ENCODE results near the gene MYL7.

The MYL7 gene

DNA sequence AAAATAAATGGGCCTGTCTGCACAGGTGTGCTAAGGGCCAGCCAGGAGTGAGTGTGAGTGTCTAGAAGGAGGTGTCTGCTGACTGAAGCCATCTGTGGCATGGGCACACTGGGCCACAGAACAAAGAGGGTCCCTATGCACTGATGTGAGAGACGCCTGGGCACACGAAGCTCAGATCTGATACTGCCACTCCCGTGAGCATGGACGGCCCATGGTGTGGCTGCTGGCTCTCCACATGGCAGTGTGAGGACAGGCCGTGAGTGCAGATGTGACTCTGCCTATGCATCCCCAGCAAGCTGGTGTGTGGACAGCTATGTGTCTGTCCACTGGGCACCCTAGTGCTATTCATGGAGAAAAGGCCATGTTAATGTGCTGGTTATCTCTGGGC, 12.8 kb upstream of the MYL7 start:
- Histone ChIP-seq H3K36me3 (no peaks in the 10 kb centered on the region), H3K9me3 (no peaks in the 10 kb centered on the region), H3K4me3 (ENCODE audit: low read depth in 1 of 2, low read length in 1 of 2) (no peak overlapping the region), H3K4me1 (ENCODE audit: control insufficient read depth in 1 of 2, insufficient read depth in 1 of 2, low read depth in 1 of 2, low read length in 1 of 2) (no peaks in the 10 kb centered on the region), H3K27me3 (no peaks in the 10 kb centered on the region), H3K27ac (no peak overlapping the region)
- TF ChIP-seq, protein P1, sequence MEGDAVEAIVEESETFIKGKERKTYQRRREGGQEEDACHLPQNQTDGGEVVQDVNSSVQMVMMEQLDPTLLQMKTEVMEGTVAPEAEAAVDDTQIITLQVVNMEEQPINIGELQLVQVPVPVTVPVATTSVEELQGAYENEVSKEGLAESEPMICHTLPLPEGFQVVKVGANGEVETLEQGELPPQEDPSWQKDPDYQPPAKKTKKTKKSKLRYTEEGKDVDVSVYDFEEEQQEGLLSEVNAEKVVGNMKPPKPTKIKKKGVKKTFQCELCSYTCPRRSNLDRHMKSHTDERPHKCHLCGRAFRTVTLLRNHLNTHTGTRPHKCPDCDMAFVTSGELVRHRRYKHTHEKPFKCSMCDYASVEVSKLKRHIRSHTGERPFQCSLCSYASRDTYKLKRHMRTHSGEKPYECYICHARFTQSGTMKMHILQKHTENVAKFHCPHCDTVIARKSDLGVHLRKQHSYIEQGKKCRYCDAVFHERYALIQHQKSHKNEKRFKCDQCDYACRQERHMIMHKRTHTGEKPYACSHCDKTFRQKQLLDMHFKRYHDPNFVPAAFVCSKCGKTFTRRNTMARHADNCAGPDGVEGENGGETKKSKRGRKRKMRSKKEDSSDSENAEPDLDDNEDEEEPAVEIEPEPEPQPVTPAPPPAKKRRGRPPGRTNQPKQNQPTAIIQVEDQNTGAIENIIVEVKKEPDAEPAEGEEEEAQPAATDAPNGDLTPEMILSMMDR (IDR thresholded peaks at IDR 0.05), result no peak

DNA sequence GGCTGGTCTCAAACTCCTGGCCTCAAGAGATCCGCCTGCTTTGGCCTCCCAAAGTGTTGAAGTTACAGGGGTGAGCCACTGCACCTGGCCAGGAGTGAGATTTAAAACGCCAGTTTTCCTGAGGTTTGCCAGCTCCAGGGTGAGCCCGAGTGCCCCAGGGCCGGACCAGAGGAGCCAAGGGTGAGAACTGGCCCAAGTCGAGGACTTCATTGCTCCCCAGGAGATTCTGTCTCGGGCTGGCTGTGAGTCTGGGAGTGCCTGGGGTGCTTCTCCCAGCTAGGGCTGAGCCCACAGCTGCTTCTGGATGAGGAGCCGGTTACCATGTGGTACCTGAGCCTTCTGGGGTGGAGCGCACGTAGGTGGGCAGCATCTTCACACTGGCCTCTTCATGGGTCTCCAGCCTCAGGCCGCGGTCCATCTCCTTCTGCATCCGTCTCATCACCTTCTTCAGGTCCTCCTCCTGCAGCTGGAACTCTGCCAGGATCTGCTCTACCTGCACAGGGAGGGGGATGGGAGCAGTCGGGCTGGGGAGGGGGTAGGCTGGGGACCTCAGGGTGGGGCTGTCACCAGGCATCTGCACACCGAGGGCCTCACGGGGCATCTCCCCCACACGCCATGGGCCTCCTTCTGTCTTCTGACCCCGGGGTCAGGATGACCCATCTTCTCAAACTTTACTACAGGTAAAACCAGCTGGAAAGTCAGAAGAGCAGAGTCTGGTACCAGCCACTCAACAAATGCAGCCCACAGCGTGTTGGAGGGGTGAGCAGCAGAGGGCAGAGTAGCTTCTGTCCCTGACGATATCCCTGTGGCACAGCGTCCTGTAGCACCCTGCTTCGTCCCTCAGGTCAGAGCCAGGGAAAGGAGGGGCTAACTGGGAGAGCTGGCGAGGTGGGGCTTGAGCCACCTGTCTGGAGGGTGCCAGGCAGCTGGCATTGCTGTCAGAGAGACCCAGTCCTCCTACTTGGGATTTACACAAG, 12.1 kb upstream of the MYL7 start:
- H3K27me3 ChIP-seq, result peaks cover 6% of the 10 kb centered on the region
- no peak overlapping the region for H3K27ac ChIP-seq
- H3K36me3 ChIP-seq, result no peaks in the 10 kb centered on the region
- TF ChIP-seq, protein P1 (IDR thresholded peaks at IDR 0.05), result no peak
- H3K4me3 ChIP-seq (ENCODE audit: low read depth in 1 of 2, low read length in 1 of 2), result no peak overlapping the region
- H3K9me3 ChIP-seq, result no peaks in the 10 kb centered on the region
- H3K4me1 ChIP-seq (ENCODE audit: control insufficient read depth in 1 of 2, insufficient read depth in 1 of 2, low read depth in 1 of 2, low read length in 1 of 2), result no peaks in the 10 kb centered on the region

DNA sequence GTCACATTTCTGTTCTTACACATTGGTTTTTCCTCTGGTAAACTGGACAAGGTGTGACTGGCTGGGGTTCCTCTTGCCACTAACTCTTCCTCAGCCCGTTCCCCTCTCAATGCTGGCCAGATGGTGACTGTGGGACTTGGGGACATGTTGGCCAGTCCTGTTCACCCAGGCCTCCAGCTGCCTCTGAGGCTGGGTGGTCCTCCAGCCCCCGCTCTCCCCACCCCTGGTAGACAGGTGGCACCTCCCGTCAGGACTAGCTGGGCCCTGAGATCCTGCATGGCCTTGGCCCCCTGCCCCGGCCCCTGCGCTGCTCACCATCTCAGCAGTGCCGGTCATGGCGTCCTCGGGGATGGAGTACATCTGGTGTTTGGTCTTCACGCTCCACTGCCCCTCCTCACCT, 10.8 kb upstream of the MYL7 start:
- H3K36me3 ChIP-seq, result no peaks in the 10 kb centered on the region
- H3K9me3 ChIP-seq, result no peaks in the 10 kb centered on the region
- peaks cover 19% of the 10 kb centered on the region for H3K27me3 ChIP-seq
- H3K4me3 ChIP-seq (ENCODE audit: low read depth in 1 of 2, low read length in 1 of 2), result no peak overlapping the region
- H3K4me1 ChIP-seq (ENCODE audit: control insufficient read depth in 1 of 2, insufficient read depth in 1 of 2, low read depth in 1 of 2, low read length in 1 of 2), result no peaks in the 10 kb centered on the region
- TF ChIP-seq, protein P1 (IDR thresholded peaks at IDR 0.05), result no peak
- H3K27ac ChIP-seq, result no peak overlapping the region

DNA sequence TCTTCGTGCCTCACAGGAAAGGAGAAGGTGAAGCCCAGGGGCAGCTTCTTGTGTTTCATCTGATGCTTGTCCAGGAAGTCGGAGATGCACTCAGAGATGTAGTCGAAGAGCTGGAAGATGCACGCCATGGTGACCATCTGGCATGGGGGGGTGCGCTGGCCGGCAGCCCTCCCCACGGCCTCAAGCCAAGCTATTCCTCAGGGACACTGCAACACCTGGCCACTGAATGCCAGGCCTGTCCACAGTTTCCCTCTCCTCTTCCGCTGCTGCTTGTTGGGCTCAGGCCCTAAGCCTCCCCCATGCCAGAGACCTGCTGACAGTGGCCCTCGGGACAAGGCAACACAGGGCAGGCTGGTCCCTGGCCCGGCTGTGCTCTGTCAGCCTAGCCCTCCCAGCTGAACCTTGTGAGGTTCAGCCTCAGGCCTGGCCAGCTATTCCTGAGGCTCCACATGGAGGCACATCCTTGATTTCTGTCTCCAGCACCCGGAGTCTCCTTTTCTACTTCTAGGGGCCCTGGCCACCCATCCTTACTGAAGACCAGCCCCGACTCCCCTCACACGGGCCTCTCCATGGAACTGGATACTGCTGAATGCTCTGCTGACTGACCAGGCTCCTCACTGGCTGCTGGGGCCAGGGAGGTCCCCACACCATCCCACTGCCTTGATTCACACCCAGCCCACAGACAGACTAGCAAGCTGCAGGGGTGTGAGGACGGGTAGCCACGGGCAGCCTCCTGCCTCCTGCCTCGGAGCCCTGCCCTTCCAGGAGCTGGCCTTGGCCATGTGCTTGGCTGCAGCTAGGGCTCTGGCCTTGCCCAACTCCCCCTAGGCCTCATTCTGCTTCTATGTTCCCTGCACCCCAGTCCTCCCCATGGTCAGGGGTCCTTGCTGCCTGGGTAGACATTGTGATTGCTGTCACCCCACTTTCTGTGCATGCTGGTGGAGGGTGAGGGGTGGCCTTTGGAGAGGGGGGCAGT, 10.1 kb upstream of the MYL7 start:
- Histone ChIP-seq H3K4me3 (ENCODE audit: low read depth in 1 of 2, low read length in 1 of 2) (no peak overlapping the region), H3K4me1 (ENCODE audit: control insufficient read depth in 1 of 2, insufficient read depth in 1 of 2, low read depth in 1 of 2, low read length in 1 of 2) (peaks cover 0 to 2% of the 10 kb centered on the region in 2 experiments), H3K9me3 (no peaks in the 10 kb centered on the region), H3K36me3 (no peaks in the 10 kb centered on the region), H3K27ac (no peak overlapping the region), H3K27me3 (peaks cover 27% of the 10 kb centered on the region)
- TF ChIP-seq, protein P1 (IDR thresholded peaks at IDR 0.05), result no peak

DNA sequence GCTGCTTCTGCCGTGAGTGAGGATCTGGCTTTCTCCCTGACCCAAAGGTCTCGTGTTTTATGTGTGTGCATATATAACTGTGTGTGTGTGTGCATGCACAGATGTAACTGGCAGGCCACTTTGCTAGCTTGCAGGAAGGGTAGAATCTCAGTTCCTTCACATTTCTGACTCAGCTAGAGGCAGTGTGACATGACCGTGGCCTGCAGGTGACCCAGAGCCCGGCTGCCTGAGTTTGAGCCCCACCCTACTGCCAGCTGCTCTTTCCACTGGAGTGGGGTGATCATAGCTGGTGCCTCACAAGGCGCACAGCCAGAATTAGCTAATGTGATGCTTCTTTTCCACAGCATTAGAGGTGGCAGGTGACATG, 9.3 kb upstream of the MYL7 start:
- TF ChIP-seq, protein P1 (IDR thresholded peaks at IDR 0.05), result no peak
- no peak overlapping the region for H3K27ac ChIP-seq
- H3K4me3 ChIP-seq (ENCODE audit: low read depth in 1 of 2, low read length in 1 of 2), result no peak overlapping the region
- no peaks in the 10 kb centered on the region for H3K9me3 ChIP-seq
- H3K27me3 ChIP-seq, result peaks cover 35% of the 10 kb centered on the region
- H3K4me1 ChIP-seq (ENCODE audit: control insufficient read depth in 1 of 2, insufficient read depth in 1 of 2, low read depth in 1 of 2, low read length in 1 of 2), result peaks cover 3 to 10% of the 10 kb centered on the region in 2 experiments
- no peaks in the 10 kb centered on the region for H3K36me3 ChIP-seq

All from neutrophil (primary cell).